Duodenal mucosa (tissue), 2 donors: Measurements from ENCODE around the gene C10orf88.

ENCODE experiments used
- H3K27ac ChIP-seq: one replicate; pipeline ENCODE4 v1.7.0; 2013; ENCODE audit warnings: low read depth, low read length
- H3K27me3 ChIP-seq, 2 donors: one replicate each; pipeline ENCODE4 v1.7.0; 2013; ENCODE audit warnings: low read length in 2 of 2, control low read depth in 1 of 2; ENCODE audit not compliant: insufficient read depth in 2 of 2, control insufficient read depth in 1 of 2
- H3K36me3 ChIP-seq, 2 donors: one replicate each; pipeline ENCODE4 v1.7.0; 2013; ENCODE audit warnings: low read length in 2 of 2, control low read depth in 1 of 2; ENCODE audit not compliant: insufficient read depth in 2 of 2, control insufficient read depth in 1 of 2
- H3K4me1 ChIP-seq, 2 donors: one replicate each; pipeline ENCODE4 v1.7.0; 2013; ENCODE audit warnings: low read length in 2 of 2, control low read depth in 1 of 2; ENCODE audit not compliant: insufficient read depth in 2 of 2, control insufficient read depth in 1 of 2
- H3K4me3 ChIP-seq, 2 donors: one replicate each; pipeline ENCODE4 v1.7.0; 2013; ENCODE audit warnings: low read length in 2 of 2, low read depth in 1 of 2
- H3K9ac ChIP-seq, 2 donors: one replicate each; pipeline ENCODE4 v1.7.0; 2013; ENCODE audit warnings: low read length in 2 of 2, low read depth in 1 of 2
- H3K9me3 ChIP-seq, 2 donors: one replicate each; pipeline ENCODE4 v1.7.0; 2013; ENCODE audit warnings: low read length in 2 of 2, control low read depth in 1 of 2; ENCODE audit not compliant: control insufficient read depth in 1 of 2

C10orf88 gene

GRCh38 chr10:122992031-122992585 is 38.1 kb upstream of the C10orf88 start:
- Histone ChIP-seq H3K36me3 (peaks cover 22 to 24% of the 10 kb centered on the region in 2 donors), H3K9ac (no peak overlapping the region), H3K27ac (no peak overlapping the region)

GRCh38 chr10:122990278-122990677 is 36.3 kb upstream of the C10orf88 start:
- Histone ChIP-seq H3K36me3 (peaks cover 16 to 18% of the 10 kb centered on the region in 2 donors), H3K4me3 (no peak overlapping the region), H3K27me3 (no peaks in the 10 kb centered on the region), H3K9ac (no peak overlapping the region), H3K9me3 (no peaks in the 10 kb centered on the region), H3K27ac (no peak overlapping the region), H3K4me1 (no peaks in the 10 kb centered on the region)

More at GRCh38 chr10:122992031-122992585, 38.1 kb upstream of the C10orf88 start:
- Histone ChIP-seq H3K4me3 (no peak overlapping the region), H3K27me3 (no peaks in the 10 kb centered on the region), H3K9me3 (no peaks in the 10 kb centered on the region), H3K4me1 (peaks cover 0 to under 1% of the 10 kb centered on the region in 2 donors)

DNA sequence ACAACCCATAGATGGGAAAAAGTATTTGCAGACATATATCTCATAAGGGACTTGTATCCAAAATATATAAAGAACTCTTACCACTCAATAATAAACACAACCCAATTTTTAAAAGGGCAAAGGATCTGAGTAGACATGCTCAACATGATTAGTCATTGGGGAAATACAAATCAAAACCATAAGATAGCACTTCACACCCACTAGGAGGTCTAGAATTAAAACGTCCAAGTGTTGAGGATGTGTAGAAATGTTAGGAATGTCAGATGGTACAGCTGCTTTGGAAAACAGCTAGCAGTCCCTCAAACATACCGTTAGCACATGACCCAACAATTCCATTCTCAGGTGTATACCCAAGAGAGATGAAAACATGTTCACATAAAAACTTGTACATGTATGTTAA is 34.5 kb upstream of the C10orf88 start:
- peaks cover 0 to 3% of the 10 kb centered on the region in 2 donors for H3K36me3 ChIP-seq
- no peaks in the 10 kb centered on the region for H3K9me3 ChIP-seq
- H3K4me3 ChIP-seq = no peak overlapping the region
- no peaks in the 10 kb centered on the region for H3K4me1 ChIP-seq
- no peak overlapping the region for H3K9ac ChIP-seq
- H3K27me3 ChIP-seq = no peaks in the 10 kb centered on the region
- H3K27ac ChIP-seq = no peak overlapping the region

- H3K9ac ChIP-seq = no peak overlapping the region
- no peaks in the 10 kb centered on the region for H3K9me3 ChIP-seq
- H3K27me3 ChIP-seq = no peaks in the 10 kb centered on the region
- no peak overlapping the region for H3K4me3 ChIP-seq
- H3K36me3 ChIP-seq = peaks cover 0 to 3% of the 10 kb centered on the region in 2 donors
- H3K27ac ChIP-seq = no peak overlapping the region
- H3K4me1 ChIP-seq = no peaks in the 10 kb centered on the region
These were observed 32.3 kb upstream of the C10orf88 start for GRCh38 chr10:122986335-122986734.

- no peaks in the 10 kb centered on the region for H3K27me3 ChIP-seq
- peaks cover 0 to 3% of the 10 kb centered on the region in 2 donors for H3K36me3 ChIP-seq
- H3K9me3 ChIP-seq = no peaks in the 10 kb centered on the region
- H3K27ac ChIP-seq = no peak overlapping the region
- H3K4me3 ChIP-seq = no peak overlapping the region
- no peak overlapping the region for H3K9ac ChIP-seq
- H3K4me1 ChIP-seq = peaks cover 7 to 8% of the 10 kb centered on the region in 2 donors
These were observed 30.7 kb upstream of the C10orf88 start for GRCh38 chr10:122984708-122985107.

DNA sequence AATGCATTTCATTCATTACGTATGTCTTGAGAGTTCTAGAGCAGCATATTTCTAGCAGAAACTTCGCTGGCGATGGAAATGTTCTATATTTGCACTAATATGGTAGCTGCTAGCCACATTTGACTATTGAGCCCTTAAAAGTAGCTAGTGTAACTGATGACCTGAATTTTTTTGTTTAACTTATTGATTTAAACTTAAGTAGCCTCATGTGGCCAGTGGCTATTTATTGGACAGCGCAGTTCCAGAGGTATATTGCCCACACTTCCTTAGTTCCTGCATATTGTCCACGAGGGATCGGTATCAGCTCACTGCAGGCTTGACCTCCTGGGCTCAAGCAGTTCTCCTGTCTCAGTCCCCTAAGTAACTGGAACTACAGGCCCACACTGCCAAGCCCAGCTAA is 29.9 kb upstream of the C10orf88 start:
- Histone ChIP-seq H3K27me3 (no peaks in the 10 kb centered on the region), H3K27ac (no peak overlapping the region), H3K36me3 (peaks cover 0 to 3% of the 10 kb centered on the region in 2 donors), H3K4me3 (no peak overlapping the region), H3K9ac (no peak overlapping the region), H3K9me3 (no peaks in the 10 kb centered on the region), H3K4me1 (peaks cover 8 to 9% of the 10 kb centered on the region in 2 donors)

- Histone ChIP-seq H3K9ac (peak overlapping the region in 1 of 2 donors; percentile 9), H3K4me3 (peak overlapping the region; percentile 81 to 85), H3K27me3 (peaks cover 0 to 5% of the 10 kb centered on the region in 2 donors), H3K36me3 (no peaks in the 10 kb centered on the region), H3K9me3 (no peaks in the 10 kb centered on the region), H3K27ac (no peak overlapping the region), H3K4me1 (peaks cover 8 to 9% of the 10 kb centered on the region in 2 donors)
These were observed 27.0 kb upstream of the C10orf88 start for GRCh38 chr10:122981066-122981464.

GRCh38 chr10:122980209-122981065 is 26.4 kb upstream of the C10orf88 start, which contains the start of gene PSTK:
Gene PSTK (plus strand): TSS chr10:122980401. CDS start chr10:122980480, 79 bp downstream.
- Histone ChIP-seq H3K27ac (peak within 1 kb of the TSS; percentile 97), H3K4me3 (peak within 1 kb of the TSS; percentile 81 to 85)

GRCh38 chr10:122974543-122975064 is 20.6 kb upstream of the C10orf88 start:
- Histone ChIP-seq H3K36me3 (no peaks in the 10 kb centered on the region), H3K27me3 (peaks cover 0 to 5% of the 10 kb centered on the region in 2 donors), H3K9ac (no peak overlapping the region), H3K27ac (no peak overlapping the region), H3K4me3 (no peak overlapping the region), H3K4me1 (peaks cover under 1% of the 10 kb centered on the region in 2 donors), H3K9me3 (no peaks in the 10 kb centered on the region)

More at GRCh38 chr10:122980209-122981065, 26.4 kb upstream of the C10orf88 start, which contains the start of gene PSTK:
- H3K27me3 ChIP-seq = peaks cover 0 to 5% of the 10 kb centered on the region in 2 donors
- peak within 1 kb of the TSS; percentile 72 to 89 for H3K9ac ChIP-seq
- no peaks in the 10 kb centered on the region for H3K9me3 ChIP-seq
- no peaks in the 10 kb centered on the region for H3K36me3 ChIP-seq
- H3K4me1 ChIP-seq = peaks cover 8 to 9% of the 10 kb centered on the region in 2 donors

GRCh38 chr10:122974023-122974422 is 20.0 kb upstream of the C10orf88 start:
- no peak overlapping the region for H3K27ac ChIP-seq
- peaks cover 0 to 5% of the 10 kb centered on the region in 2 donors for H3K27me3 ChIP-seq
- no peaks in the 10 kb centered on the region for H3K36me3 ChIP-seq
- no peaks in the 10 kb centered on the region for H3K4me1 ChIP-seq
- H3K9me3 ChIP-seq = no peaks in the 10 kb centered on the region
- no peak overlapping the region for H3K9ac ChIP-seq
- H3K4me3 ChIP-seq = no peak overlapping the region
